NOMO-1 treated with dmso at 0.1 percent for 144 hours (cell line): ENCODE results near the gene CELA3A.
"Not testable (repeated sequence)": the region's sequence is repeated elsewhere in the genome, so short reads cannot be mapped to it uniquely, and the experiment has no call there.

Experiments used
- DNase-seq: peaks from one replicate; lab custom pipeline; 2025; ENCODE audit not compliant: unreplicated experiment; lab: John Stamatoyannopoulos, UW

The CELA3A gene

GRCh38 chr1:22018583-22019559 is 17.4 kb downstream of the CELA3A start:
- peak; percentile 94 for DNase-seq

DNA sequence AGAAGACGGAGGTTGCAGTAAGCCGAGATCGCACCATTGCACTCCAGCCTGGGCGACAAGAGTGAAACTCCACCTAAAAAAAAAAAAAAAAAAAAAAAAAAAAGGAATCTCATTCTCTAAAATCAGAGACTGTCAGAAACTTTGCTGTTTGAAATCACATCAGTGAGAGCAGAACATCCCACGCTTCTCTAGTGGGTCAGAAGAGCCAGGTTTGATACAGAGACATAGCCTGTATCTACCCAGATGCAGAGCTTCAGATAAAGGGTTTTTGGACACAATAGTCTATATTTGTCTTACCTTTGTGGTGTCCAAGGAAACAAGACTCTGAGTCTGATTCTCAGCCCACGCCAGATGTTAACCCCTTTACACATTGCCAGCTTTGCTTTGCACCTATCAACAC is 19.6 kb downstream of the CELA3A start:
- no peak for DNase-seq

DNA sequence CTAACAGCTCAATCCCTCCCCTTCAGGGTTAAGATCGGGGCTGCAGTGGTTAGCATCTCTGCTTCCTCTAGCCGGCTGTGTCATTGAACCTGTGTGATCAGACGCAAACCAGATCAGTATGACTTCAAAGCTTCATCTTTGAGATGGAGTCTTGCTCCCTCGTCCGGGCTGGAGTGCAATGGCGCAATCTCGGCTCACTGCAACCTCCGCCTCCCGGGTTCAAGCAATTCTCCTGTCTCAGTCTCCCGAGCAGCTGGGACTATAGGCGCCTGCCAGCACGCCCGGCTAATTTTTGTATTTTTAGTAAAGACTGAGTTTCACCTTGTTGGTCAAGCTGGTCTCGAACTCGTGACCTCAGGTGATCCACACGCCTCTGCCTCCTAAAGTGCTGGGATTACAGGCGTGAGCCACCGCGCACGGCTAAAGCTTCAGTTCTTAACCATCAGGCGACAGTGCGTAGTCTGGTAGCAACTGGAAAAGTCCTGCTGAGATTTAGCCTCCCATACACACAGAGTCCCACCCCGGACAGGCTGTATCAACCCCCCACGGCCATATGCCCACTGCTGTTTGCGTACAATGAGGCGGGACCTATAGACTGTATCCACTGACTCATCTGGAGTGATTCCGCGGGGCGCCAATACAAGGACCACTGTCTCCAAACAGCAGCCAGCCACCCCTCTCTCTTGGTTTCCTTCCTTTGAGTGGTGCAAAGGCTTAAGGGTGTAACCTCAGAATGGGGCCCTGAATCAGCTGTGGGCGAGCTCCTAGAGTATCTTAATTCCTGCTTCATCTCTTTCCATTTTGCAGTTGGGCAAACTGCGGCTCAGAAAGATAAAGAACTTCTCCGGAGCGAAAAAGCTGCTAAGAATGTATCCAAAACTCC is 23.3 kb downstream of the CELA3A start:
- DNase-seq = peak; percentile 83

DNA sequence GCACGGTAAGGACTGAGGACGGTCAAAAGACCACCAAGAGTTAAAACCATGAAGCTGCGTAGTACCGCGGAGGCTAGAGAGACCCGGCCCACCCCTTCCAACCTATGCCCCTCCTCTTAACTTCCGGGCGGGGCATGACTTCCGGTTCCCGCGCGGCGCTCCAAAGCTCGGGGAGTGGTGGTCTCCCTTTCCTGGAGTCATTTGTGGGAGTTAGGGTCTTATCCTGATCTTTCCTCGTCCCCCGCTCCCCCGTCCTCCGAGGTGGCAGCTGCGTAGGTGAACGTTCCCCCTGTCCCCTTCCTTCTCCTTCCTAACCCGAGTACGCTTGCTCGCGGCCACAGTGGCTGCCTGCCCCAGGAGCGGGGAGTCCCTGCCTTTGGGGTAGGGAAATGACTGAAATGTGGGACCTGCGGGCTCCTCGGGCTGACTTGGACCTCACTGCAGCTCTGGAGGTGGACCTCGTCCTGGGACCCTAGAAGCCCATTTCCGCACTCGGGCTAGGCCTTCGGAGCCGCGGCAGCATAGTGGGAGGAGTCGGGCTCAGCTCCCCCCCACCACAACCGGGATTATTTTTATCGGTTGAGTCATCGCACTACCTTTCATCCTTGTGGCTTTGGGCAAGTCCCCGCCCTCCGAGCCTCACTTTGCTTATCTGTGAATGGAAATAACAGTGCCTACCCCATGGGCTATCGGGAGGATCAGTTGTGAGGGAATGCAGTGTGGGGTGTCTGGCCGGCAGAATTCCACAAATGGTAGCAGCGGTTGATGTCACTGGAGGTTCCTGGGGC is 24.1 kb downstream of the CELA3A start:
- peak; percentile 93 for DNase-seq

GRCh38 chr1:22026924-22027289 is 25.4 kb downstream of the CELA3A start:
- DNase-seq = no peak

- no peak for DNase-seq
These were observed 28.6 kb downstream of the CELA3A start for GRCh38 chr1:22030057-22030456.

- DNase-seq = no peak
These were observed 29.0 kb downstream of the CELA3A start for GRCh38 chr1:22030473-22030872.

GRCh38 chr1:22031214-22031962 is 29.9 kb downstream of the CELA3A start:
- no peak for DNase-seq

GRCh38 chr1:22034834-22035233 is 33.4 kb downstream of the CELA3A start:
- not testable (repeated sequence) for DNase-seq

- no peak for DNase-seq
These were observed 36.1 kb downstream of the CELA3A start for GRCh38 chr1:22037520-22037919.

DNA sequence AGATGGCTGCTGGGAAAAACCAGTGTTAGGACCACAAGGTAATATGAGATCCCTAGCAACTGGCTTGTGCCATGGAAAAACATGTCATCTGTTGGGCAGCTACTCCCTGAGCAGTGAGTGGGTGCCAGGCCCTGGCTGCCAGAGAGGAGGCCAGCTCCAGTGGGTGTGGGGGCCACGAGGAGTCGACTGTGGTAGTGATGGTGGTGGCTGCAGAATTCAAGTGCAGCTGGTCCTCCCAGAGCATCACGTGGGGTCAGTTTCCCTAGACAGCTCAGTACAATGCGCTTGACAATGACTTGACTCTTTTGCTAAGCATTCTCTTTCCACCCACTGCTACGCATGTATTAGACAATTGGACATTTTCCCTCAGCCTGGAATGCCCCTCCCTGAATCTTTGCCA is 36.6 kb downstream of the CELA3A start:
- no peak for DNase-seq

GRCh38 chr1:22039594-22040285 is 38.3 kb downstream of the CELA3A start:
- peak; percentile 98 for DNase-seq

DNA sequence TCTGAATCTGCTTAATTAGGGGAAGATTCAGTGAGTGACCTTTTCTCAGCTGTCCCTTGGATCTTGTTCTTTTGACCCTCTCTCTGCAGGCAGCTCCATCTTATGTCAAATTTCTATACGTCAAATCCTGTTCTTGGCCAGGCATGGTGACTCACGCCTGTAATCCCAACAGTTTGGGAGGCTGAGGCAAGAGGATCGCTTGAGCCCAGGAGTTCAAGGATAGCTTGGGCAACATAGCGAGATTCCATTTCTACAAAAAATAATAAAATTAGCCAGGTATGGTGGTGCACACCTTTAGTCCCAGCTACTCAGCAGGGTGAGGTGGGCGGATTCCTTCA is 38.8 kb downstream of the CELA3A start:
- no peak for DNase-seq

DNA sequence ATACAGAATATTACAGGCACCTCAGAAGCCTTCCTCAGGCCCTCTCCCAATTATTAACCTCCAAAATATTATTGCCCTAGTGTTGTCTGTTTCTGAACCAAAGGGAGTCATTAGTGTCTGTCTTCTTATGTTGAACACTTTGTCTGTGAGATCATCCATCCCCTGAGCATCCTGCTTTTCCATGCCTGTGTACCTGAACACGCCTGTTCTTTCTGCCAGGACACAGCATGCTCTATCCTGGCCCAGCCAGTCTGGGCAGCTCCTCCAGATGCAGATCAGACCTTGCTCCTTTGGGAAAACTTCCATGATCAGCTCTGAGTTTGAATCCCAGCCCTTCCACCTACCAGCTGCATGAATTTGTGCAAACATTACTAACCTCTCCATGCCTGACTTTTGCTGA is 40.0 kb downstream of the CELA3A start:
- DNase-seq = no peak

GRCh38 chr1:22043198-22043769 is 41.8 kb downstream of the CELA3A start:
- no peak for DNase-seq

DNA sequence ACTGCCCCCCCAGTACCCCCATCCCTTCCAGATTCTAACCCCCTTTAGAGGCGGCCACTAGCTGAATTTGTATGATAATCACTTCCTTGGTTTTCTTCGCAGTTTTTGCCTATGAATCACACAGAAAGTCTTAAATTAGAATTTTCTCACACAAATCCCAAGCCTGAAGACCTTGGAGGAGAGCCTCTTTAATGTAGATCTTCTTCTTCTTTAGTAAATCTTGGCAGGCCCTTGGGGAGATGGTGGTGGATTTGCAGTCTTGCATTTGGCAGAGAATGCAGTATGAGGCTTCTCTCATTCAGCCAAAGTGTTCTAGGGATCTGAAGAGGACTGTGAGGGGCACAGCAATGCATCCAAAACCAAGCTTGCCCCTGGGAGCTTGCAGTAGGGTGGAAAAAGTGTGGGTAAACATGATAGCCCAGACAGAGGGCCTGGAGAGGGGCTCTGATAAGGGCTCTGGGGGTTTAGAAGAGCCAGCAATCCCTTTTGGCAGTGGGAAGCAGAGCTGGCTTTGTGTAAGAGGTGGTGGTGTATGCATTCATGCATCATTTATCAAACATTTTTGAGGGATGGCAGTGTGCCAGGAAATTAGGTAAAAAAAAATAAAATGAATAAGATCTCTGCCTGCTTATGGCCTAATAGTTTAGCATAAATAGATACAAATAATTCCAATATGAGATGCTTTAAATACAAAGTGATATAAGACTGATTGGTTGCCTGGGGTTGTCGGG is 43.4 kb downstream of the CELA3A start:
- DNase-seq = no peak

- DNase-seq = no peak
These were observed 44.3 kb downstream of the CELA3A start for GRCh38 chr1:22045604-22046228.
